Measurements from ENCODE around the gene RNU1-2. TPM values are rescaled to one million over a fixed set of nuclear protein-coding genes. Genes with fewer than 3 reads are reported as not detected.
"Not testable (repeated sequence)": the region's sequence is repeated elsewhere in the genome, so short reads cannot be mapped to it uniquely, and the experiment has no call there.

RNU1-2 gene
- 6,195 TPM for total RNA-seq
- long read RNA-seq: 0 reads

GRCh38 chr1:16895598-16896315 lies at the start of gene RNU1-2:
Gene RNU1-2, plus strand, starts transcription at chr1:16895980.
- intact Hi-C loops (cut with DNase I): not testable (repeated sequence)
- DNase-seq (ENCODE audit: low spot score): peak; percentile 83

GRCh38 chr1:16856201-16856600 lies 39.6 kb upstream of the RNU1-2 start:
- DNase-seq (ENCODE audit: low spot score); intact Hi-C loops (cut with DNase I): not testable (repeated sequence)

GRCh38 chr1:16859167-16860041 lies 36.4 kb upstream of the RNU1-2 start:
- DNase-seq (ENCODE audit: low spot score); intact Hi-C loops (cut with DNase I): not testable (repeated sequence)

- intact Hi-C loops (cut with DNase I); DNase-seq (ENCODE audit: low spot score): not testable (repeated sequence)
Measured at GRCh38 chr1:16860048-16860447, 35.7 kb upstream of the RNU1-2 start.

- not testable (repeated sequence) for DNase-seq (ENCODE audit: low spot score)
Measured at GRCh38 chr1:16861832-16862245, 33.9 kb upstream of the RNU1-2 start.

GRCh38 chr1:16862415-16862814 lies 33.4 kb upstream of the RNU1-2 start:
- intact Hi-C loops (cut with DNase I); DNase-seq (ENCODE audit: low spot score): not testable (repeated sequence)

More at GRCh38 chr1:16861832-16862245, 33.9 kb upstream of the RNU1-2 start:
- intact Hi-C loops (cut with DNase I): not testable (repeated sequence)

- intact Hi-C loops (cut with DNase I); DNase-seq (ENCODE audit: low spot score): not testable (repeated sequence)
Measured at GRCh38 chr1:16863024-16863423, 32.8 kb upstream of the RNU1-2 start.

- intact Hi-C loops (cut with DNase I): not testable (repeated sequence)
Measured at GRCh38 chr1:16866926-16867707, 28.7 kb upstream of the RNU1-2 start.

GRCh38 chr1:16868787-16869186 lies 27.0 kb upstream of the RNU1-2 start:
- intact Hi-C loops (cut with DNase I); DNase-seq (ENCODE audit: low spot score): not testable (repeated sequence)

More at GRCh38 chr1:16866926-16867707, 28.7 kb upstream of the RNU1-2 start:
- not testable (repeated sequence) for DNase-seq (ENCODE audit: low spot score)

- DNase-seq (ENCODE audit: low spot score); intact Hi-C loops (cut with DNase I): not testable (repeated sequence)
Measured at GRCh38 chr1:16869996-16870395, 25.8 kb upstream of the RNU1-2 start.

GRCh38 chr1:16871171-16871570 lies 24.6 kb upstream of the RNU1-2 start:
- not testable (repeated sequence) for DNase-seq (ENCODE audit: low spot score)

GRCh38 chr1:16872152-16873075 lies 23.4 kb upstream of the RNU1-2 start:
- peak; percentile 80 for DNase-seq (ENCODE audit: low spot score)
- intact Hi-C loops (cut with DNase I): not testable (repeated sequence)

More at GRCh38 chr1:16871171-16871570, 24.6 kb upstream of the RNU1-2 start:
- intact Hi-C loops (cut with DNase I): not testable (repeated sequence)

GRCh38 chr1:16873076-16873879 lies 22.5 kb upstream of the RNU1-2 start:
- intact Hi-C loops (cut with DNase I); DNase-seq (ENCODE audit: low spot score): not testable (repeated sequence)

- intact Hi-C loops (cut with DNase I); DNase-seq (ENCODE audit: low spot score): not testable (repeated sequence)
Measured at GRCh38 chr1:16874968-16875765, 20.6 kb upstream of the RNU1-2 start.

- intact Hi-C loops (cut with DNase I); DNase-seq (ENCODE audit: low spot score): not testable (repeated sequence)
Measured at GRCh38 chr1:16881742-16882141, 14.0 kb upstream of the RNU1-2 start.

- intact Hi-C loops (cut with DNase I): no loop called here
- DNase-seq (ENCODE audit: low spot score): no peak
Measured at GRCh38 chr1:16882986-16883385, 12.8 kb upstream of the RNU1-2 start.

GRCh38 chr1:16884487-16884886 lies 11.3 kb upstream of the RNU1-2 start:
- intact Hi-C loops (cut with DNase I); DNase-seq (ENCODE audit: low spot score): not testable (repeated sequence)

Data from cardiac septum (tissue), 1 donor.